ENCODE results near the gene SLC17A7.

GRCh38 chr19:49442771-49443365 lies 1.5 kb upstream of the SLC17A7 start:
- TF ChIP-seq, protein P1, sequence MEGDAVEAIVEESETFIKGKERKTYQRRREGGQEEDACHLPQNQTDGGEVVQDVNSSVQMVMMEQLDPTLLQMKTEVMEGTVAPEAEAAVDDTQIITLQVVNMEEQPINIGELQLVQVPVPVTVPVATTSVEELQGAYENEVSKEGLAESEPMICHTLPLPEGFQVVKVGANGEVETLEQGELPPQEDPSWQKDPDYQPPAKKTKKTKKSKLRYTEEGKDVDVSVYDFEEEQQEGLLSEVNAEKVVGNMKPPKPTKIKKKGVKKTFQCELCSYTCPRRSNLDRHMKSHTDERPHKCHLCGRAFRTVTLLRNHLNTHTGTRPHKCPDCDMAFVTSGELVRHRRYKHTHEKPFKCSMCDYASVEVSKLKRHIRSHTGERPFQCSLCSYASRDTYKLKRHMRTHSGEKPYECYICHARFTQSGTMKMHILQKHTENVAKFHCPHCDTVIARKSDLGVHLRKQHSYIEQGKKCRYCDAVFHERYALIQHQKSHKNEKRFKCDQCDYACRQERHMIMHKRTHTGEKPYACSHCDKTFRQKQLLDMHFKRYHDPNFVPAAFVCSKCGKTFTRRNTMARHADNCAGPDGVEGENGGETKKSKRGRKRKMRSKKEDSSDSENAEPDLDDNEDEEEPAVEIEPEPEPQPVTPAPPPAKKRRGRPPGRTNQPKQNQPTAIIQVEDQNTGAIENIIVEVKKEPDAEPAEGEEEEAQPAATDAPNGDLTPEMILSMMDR (conservative IDR thresholded peaks at IDR 0.05; ENCODE audit: low read depth, low read length): no peak
- TF ChIP-seq RAD21 (IDR thresholded peaks at IDR 0.05; ENCODE audit: low read length) (no peak), POLR2A (IDR thresholded peaks at IDR 0.05; ENCODE audit: low read depth, low read length) (no peak), SMC3 (IDR thresholded peaks at IDR 0.05; ENCODE audit: low read depth, low read length) (no peak), MAFK (IDR thresholded peaks at IDR 0.05; ENCODE audit: low read depth, low read length) (no peak)

All from IMR-90 (cell line).